ENCODE measurements around the gene OGA.

DNA sequence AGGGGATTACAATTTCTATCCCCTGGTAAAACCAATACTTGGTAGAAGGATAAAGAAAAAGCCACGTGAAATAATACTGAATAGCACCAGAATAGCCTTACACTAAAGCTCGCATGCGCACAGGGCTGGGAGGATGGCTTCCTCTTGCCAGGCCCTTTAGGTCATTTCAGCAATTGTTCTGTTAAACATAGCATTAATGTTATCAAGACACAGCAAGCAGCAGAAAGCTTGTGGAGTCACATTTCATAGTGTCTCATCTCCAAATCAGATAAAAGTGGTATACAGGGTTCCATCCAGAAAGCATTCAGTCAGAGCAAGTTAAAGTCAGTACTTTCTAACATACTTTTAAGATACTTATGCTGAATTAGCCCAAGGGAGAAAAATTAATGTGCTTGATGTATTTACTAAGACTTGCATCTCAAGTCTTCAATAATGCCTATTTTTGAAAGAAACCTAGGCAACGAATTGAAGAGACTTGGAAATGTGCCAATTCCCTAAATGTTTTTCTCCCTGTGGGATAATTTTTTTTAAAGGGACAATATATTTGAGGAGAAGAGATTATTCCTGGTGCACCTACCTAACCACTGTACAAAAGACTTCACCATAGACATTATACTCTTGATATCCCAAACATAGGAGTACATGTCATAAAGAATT lies 20.7 kb downstream of the OGA start:
- no peak for TF ChIP-seq EZH2 (IDR thresholded peaks at IDR 0.05; ENCODE audit: borderline replicate concordance, low read depth, low read length, severe bottlenecking)
- TF ChIP-seq, protein P1, sequence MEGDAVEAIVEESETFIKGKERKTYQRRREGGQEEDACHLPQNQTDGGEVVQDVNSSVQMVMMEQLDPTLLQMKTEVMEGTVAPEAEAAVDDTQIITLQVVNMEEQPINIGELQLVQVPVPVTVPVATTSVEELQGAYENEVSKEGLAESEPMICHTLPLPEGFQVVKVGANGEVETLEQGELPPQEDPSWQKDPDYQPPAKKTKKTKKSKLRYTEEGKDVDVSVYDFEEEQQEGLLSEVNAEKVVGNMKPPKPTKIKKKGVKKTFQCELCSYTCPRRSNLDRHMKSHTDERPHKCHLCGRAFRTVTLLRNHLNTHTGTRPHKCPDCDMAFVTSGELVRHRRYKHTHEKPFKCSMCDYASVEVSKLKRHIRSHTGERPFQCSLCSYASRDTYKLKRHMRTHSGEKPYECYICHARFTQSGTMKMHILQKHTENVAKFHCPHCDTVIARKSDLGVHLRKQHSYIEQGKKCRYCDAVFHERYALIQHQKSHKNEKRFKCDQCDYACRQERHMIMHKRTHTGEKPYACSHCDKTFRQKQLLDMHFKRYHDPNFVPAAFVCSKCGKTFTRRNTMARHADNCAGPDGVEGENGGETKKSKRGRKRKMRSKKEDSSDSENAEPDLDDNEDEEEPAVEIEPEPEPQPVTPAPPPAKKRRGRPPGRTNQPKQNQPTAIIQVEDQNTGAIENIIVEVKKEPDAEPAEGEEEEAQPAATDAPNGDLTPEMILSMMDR (IDR thresholded peaks at IDR 0.05; ENCODE audit: borderline replicate concordance, extremely low read depth, low read length, poor library complexity, severe bottlenecking) = no peak

All from DND-41 (cell line).